ENCODE results near the gene IGSF9.

Gene IGSF9

GRCh38 chr1:159898527-159898926 lies 46.9 kb downstream of the IGSF9 start:
- DNase-seq (ENCODE audit: low read depth in 3 of 3), result no peak

- no peak for DNase-seq (ENCODE audit: low read depth in 3 of 3)
Observed at GRCh38 chr1:159897962-159898361, 47.5 kb downstream of the IGSF9 start.

- DNase-seq (ENCODE audit: low read depth in 3 of 3), result no peak
Observed at GRCh38 chr1:159896546-159896930, 48.9 kb downstream of the IGSF9 start.

GRCh38 chr1:159895836-159896545 lies 49.4 kb downstream of the IGSF9 start:
- no peak for DNase-seq (ENCODE audit: low read depth in 3 of 3)

GRCh38 chr1:159895286-159895685 lies 50.1 kb downstream of the IGSF9 start:
- no peak for DNase-seq (ENCODE audit: low read depth in 3 of 3)

- no peak for DNase-seq (ENCODE audit: low read depth in 3 of 3)
Observed at GRCh38 chr1:159892944-159893343, 52.5 kb downstream of the IGSF9 start.

GRCh38 chr1:159891275-159892157 lies 53.9 kb downstream of the IGSF9 start:
- peak; percentile 54 to 67 (median 60) for DNase-seq (ENCODE audit: low read depth in 3 of 3)

- DNase-seq (ENCODE audit: low read depth in 3 of 3), result no peak
Observed at GRCh38 chr1:159890390-159890789, 55.0 kb downstream of the IGSF9 start.

GRCh38 chr1:159889821-159890252 lies 55.6 kb downstream of the IGSF9 start:
- no peak for DNase-seq (ENCODE audit: low read depth in 3 of 3)

- no peak for DNase-seq (ENCODE audit: low read depth in 3 of 3)
Observed at GRCh38 chr1:159889202-159889601, 56.2 kb downstream of the IGSF9 start.

GRCh38 chr1:159884296-159884695 lies 61.1 kb downstream of the IGSF9 start:
- DNase-seq (ENCODE audit: low read depth in 3 of 3), result no peak

- DNase-seq (ENCODE audit: low read depth in 3 of 3), result no peak
Observed at GRCh38 chr1:159883134-159883533, 62.3 kb downstream of the IGSF9 start.

- DNase-seq (ENCODE audit: low read depth in 3 of 3), result no peak
Observed at GRCh38 chr1:159882527-159882862, 62.9 kb downstream of the IGSF9 start.

- no peak for DNase-seq (ENCODE audit: low read depth in 3 of 3)
Observed at GRCh38 chr1:159881622-159882526, 63.5 kb downstream of the IGSF9 start.

GRCh38 chr1:159880430-159880829 lies 65.0 kb downstream of the IGSF9 start:
- DNase-seq (ENCODE audit: low read depth in 3 of 3), result no peak

- no peak for DNase-seq (ENCODE audit: low read depth in 3 of 3)
Observed at GRCh38 chr1:159879977-159880376, 65.4 kb downstream of the IGSF9 start.

- DNase-seq (ENCODE audit: low read depth in 3 of 3), result no peak
Observed at GRCh38 chr1:159879136-159879535, 66.3 kb downstream of the IGSF9 start.

GRCh38 chr1:159877695-159878444 lies 67.5 kb downstream of the IGSF9 start:
- DNase-seq (ENCODE audit: low read depth in 3 of 3), result no peak
